ENCODE data around the gene PARVB. TPM values are rescaled to one million over a fixed set of nuclear protein-coding genes. Genes with fewer than 3 reads are reported as not detected.

PARVB gene
- total and polyA plus RNA-seq, 10 of the 15 experiments (the other 5 are each of a cell fraction or from before 2014, with no cell fraction given), result 5.2 to 264 (median 76.0) TPM

GRCh38 chr22:44091021-44091721, 67.1 kb downstream of the PARVB start:
- H3K4me3 ChIP-seq, result no peak overlapping the region
- ChIA-PET SMC1A (ENCODE audit: uncharacterized antibody, unreplicated experiment) (no interaction called here), CTCF (no interaction called here), RAD21 (ENCODE audit: unreplicated experiment) (no interaction called here), POLR2A (no interaction called here)
- H3K36me3 ChIP-seq (ENCODE audit: control insufficient read depth in 2 of 2, insufficient read depth in 2 of 2, low read length in 1 of 2), result peaks cover 14% of the 10 kb centered on the region in 2 experiments
- H3K9ac ChIP-seq (ENCODE audit: control insufficient read depth, insufficient read depth, low read length), result no peak overlapping the region
- intact Hi-C loops (cut with micrococcal nuclease; ENCODE audit: unreplicated experiment), result no loop called here
- FAIRE-seq (no peak), ATAC-seq (peak; percentile 26; the same call in 1 of the 3 replicates), DNase-seq (ENCODE audit: low read depth, low spot score) (no peak)
- H3K79me2 ChIP-seq (ENCODE audit: control insufficient read depth, insufficient read depth, low read length), result no peaks in the 10 kb centered on the region; the same call in 1 of the 2 replicates
- H3K4me2 ChIP-seq (ENCODE audit: control insufficient read depth, insufficient read depth), result no peak overlapping the region
- 93% methylated on average over 14 of the region's 14 CpGs for WGBS (ENCODE audit: insufficient coverage, insufficient replicate concordance, low lambda C conversion rate, missing lambda C conversion rate)
- H3K4me1 ChIP-seq (ENCODE audit: control insufficient read depth, insufficient read depth, low read length), result no peaks in the 10 kb centered on the region
- H3K27me3 ChIP-seq (replicated peaks in 1 of 2; ENCODE audit: control insufficient read depth in 2 of 2, insufficient read depth in 2 of 2, low read length in 1 of 2), result no peaks in the 10 kb centered on the region
- no TSS peak for BruUV-seq (replicated peaks)
- no peaks in the 10 kb centered on the region for H4K20me1 ChIP-seq (ENCODE audit: control insufficient read depth, insufficient read depth)
- TF ChIP-seq ESRRA (IDR thresholded peaks at IDR 0.05; ENCODE audit: low read length), result no peak
- no peak for TF ChIP-seq IRF3 (IDR thresholded peaks at IDR 0.05)
- TF ChIP-seq CTCF (IDR thresholded peaks at IDR 0.05 in 2 of 3, conservative IDR thresholded peaks at IDR 0.05 in 1 of 3; ENCODE audit: control insufficient read depth in 2 of 3, extremely low read depth in 1 of 3, insufficient read depth in 1 of 3, low read depth in 3 of 3, low read length in 3 of 3), result no peak
- TF ChIP-seq FOXK2 (IDR thresholded peaks at IDR 0.05), result no peak
- no peak for TF ChIP-seq JUNB (IDR thresholded peaks at IDR 0.05)
- no peak for TF ChIP-seq ATF2 (IDR thresholded peaks at IDR 0.05; ENCODE audit: low read length)
- no peak for TF ChIP-seq PML (IDR thresholded peaks at IDR 0.05; ENCODE audit: low read length)
- no peak for TF ChIP-seq ATF7 (IDR thresholded peaks at IDR 0.05; ENCODE audit: low read depth)
- TF ChIP-seq ZZZ3 (IDR thresholded peaks at IDR 0.05; ENCODE audit: control insufficient read depth, insufficient read length, low read depth), result no peak
- no peak for TF ChIP-seq ZNF592 (IDR thresholded peaks at IDR 0.05)
- no peak for TF ChIP-seq PAX8 (IDR thresholded peaks at IDR 0.05)
- no peak for TF ChIP-seq TBL1XR1 (IDR thresholded peaks at IDR 0.05; ENCODE audit: low read depth, low read length)
- no peak for TF ChIP-seq ZNF622 (IDR thresholded peaks at IDR 0.05)
- TF ChIP-seq SREBF2 (IDR thresholded peaks at IDR 0.05; ENCODE audit: low read length), result no peak
- no peak overlapping the region for H3K27ac ChIP-seq (ENCODE audit: control insufficient read depth, insufficient read depth)
- H3K9me3 ChIP-seq (replicated peaks; ENCODE audit: control insufficient read depth, insufficient read depth, low read length), result no peaks in the 10 kb centered on the region
- in situ Hi-C loops (cut with MboI), result no loop called here
- no peak overlapping the region for H2AFZ ChIP-seq (ENCODE audit: control insufficient read depth, low read depth, low read length)

All from GM12878 (cell line).